ENCODE data around the gene SCRN1.

The SCRN1 gene

GRCh38 chr7:29885626-29886025 is 104.0 kb downstream of the SCRN1 start:
- Histone ChIP-seq H3K4me2 (no peak overlapping the region), H3K4me1 (no peaks in the 10 kb centered on the region), H4K20me1 (no peaks in the 10 kb centered on the region), H3K27me3 (peaks cover 13 to 27% (median 21%) of the 10 kb centered on the region in 11 experiments; a peak in 21 of 22 replicates), H3K27ac (no peak overlapping the region), H3K9me3 (replicated peaks in 1 of 11) (no peaks in the 10 kb centered on the region), H3K4me3 (no peak overlapping the region), H3K9ac (no peak overlapping the region), H3K36me3 (no peaks in the 10 kb centered on the region)
- TF ChIP-seq Cebpa-rat (IDR thresholded peaks at IDR 0.05) = no peak

DNA sequence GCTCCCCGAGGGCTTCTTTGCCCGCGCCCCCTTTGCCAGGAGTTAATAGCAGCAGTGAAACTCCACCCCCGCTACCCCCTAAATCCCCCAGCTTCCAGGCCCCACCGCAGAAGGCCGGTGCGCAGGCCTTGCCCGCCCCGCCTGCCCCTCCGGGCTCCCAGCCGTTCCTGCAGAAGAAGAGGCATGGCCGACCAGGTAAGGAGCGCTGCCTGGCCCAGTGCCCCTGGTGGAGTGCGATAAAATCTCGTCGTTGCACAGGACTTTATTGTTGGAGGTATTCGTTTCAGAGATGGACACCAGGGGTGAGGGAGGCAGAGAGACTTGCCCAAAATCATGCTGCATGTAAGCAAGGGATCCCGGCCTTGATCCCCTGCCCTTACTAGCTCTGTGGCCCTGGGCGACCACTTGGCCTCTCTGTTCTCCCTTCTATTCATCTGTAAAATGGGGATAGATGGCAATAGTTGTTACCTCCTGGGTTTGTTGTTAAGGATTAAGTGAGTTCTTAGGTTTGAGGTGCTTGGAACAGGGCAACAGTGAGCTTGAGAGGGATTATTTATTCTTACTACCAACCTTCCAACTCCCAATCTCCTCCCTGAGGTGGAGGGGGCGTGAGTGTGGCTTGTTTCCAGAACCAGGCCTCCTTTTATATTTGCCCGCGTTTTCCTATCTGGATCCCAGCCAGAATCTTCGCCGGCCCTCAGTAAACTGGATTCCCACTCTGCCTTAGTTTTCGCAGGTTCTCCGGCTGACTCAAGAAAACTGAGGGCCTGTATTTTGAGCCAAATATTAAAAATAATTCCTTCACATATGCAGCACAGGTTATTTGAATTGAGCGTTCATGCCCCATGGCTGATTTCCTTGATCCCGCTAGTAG is 105.0 kb downstream of the SCRN1 start:
- Histone ChIP-seq H3K36me3 (no peaks in the 10 kb centered on the region), H3K4me1 (peaks cover 0 to 8% (median 0%) of the 10 kb centered on the region in 10 experiments; a peak in 2 of 20 replicates), H3K27me3 (peaks cover 13 to 27% (median 21%) of the 10 kb centered on the region in 11 experiments; a peak in 21 of 22 replicates), H4K20me1 (no peaks in the 10 kb centered on the region), H3K9ac (no peak overlapping the region), H3K4me2 (no peak overlapping the region), H3K9me3 (replicated peaks in 1 of 11) (no peaks in the 10 kb centered on the region), H3K27ac (no peak overlapping the region), H3K4me3 (no peak overlapping the region)
- no peak for TF ChIP-seq Cebpa-rat (IDR thresholded peaks at IDR 0.05)

- Histone ChIP-seq H3K27ac (no peak overlapping the region), H3K36me3 (no peaks in the 10 kb centered on the region), H3K4me3 (no peak overlapping the region), H3K4me1 (peaks cover 0 to 10% (median 0%) of the 10 kb centered on the region in 10 experiments; a peak in 2 of 20 replicates), H3K4me2 (no peak overlapping the region), H4K20me1 (no peaks in the 10 kb centered on the region), H3K9me3 (replicated peaks in 1 of 11) (no peaks in the 10 kb centered on the region), H3K27me3 (peaks cover 13 to 27% (median 21%) of the 10 kb centered on the region in 11 experiments; a peak in 21 of 22 replicates), H3K9ac (no peak overlapping the region)
- no peak for TF ChIP-seq Cebpa-rat (IDR thresholded peaks at IDR 0.05)
Measured at GRCh38 chr7:29883462-29884398, 105.9 kb downstream of the SCRN1 start.

- Histone ChIP-seq H3K27me3 (peaks cover 13 to 27% (median 21%) of the 10 kb centered on the region in 11 experiments; a peak in 21 of 22 replicates), H3K4me3 (no peak overlapping the region), H3K4me1 (peaks cover 0 to 14% (median 0%) of the 10 kb centered on the region in 10 experiments; a peak in 3 of 20 replicates), H3K9ac (no peak overlapping the region), H4K20me1 (no peaks in the 10 kb centered on the region), H3K4me2 (no peak overlapping the region), H3K36me3 (no peaks in the 10 kb centered on the region), H3K9me3 (replicated peaks in 1 of 11) (no peaks in the 10 kb centered on the region), H3K27ac (no peak overlapping the region)
- TF ChIP-seq Cebpa-rat (IDR thresholded peaks at IDR 0.05) = no peak
Measured at GRCh38 chr7:29882481-29882880, 107.1 kb downstream of the SCRN1 start.

- no peak for TF ChIP-seq Cebpa-rat (IDR thresholded peaks at IDR 0.05)
- no peak overlapping the region for H3K9ac ChIP-seq
- no peak overlapping the region for H3K4me3 ChIP-seq
- H3K27me3 ChIP-seq = peaks cover 13 to 27% (median 21%) of the 10 kb centered on the region in 11 experiments; a peak in 21 of 22 replicates
- no peaks in the 10 kb centered on the region for H3K9me3 ChIP-seq (replicated peaks in 1 of 11)
- H3K4me1 ChIP-seq = peaks cover 0 to 14% (median 0%) of the 10 kb centered on the region in 10 experiments; a peak in 3 of 20 replicates
- no peaks in the 10 kb centered on the region for H3K36me3 ChIP-seq
- H3K27ac ChIP-seq = no peak overlapping the region
- no peaks in the 10 kb centered on the region for H4K20me1 ChIP-seq
- H3K4me2 ChIP-seq = no peak overlapping the region
Measured at GRCh38 chr7:29881724-29882123, 107.9 kb downstream of the SCRN1 start.

- Histone ChIP-seq H3K36me3 (no peaks in the 10 kb centered on the region), H3K27me3 (peaks cover 8 to 18% (median 14%) of the 10 kb centered on the region in 11 experiments; a peak in 20 of 22 replicates), H3K27ac (no peak overlapping the region), H4K20me1 (no peaks in the 10 kb centered on the region), H3K4me1 (peaks cover 0 to 14% (median 0%) of the 10 kb centered on the region in 10 experiments; a peak in 3 of 20 replicates), H3K4me3 (no peak overlapping the region), H3K9ac (no peak overlapping the region), H3K4me2 (0 out of 22 replicates have a peak overlapping the region, but pooled peaks of 1 of the 11 experiments have one; percentile 1), H3K9me3 (replicated peaks in 1 of 11) (no peaks in the 10 kb centered on the region)
- no peak for TF ChIP-seq Cebpa-rat (IDR thresholded peaks at IDR 0.05)
Measured at GRCh38 chr7:29879609-29880008, 110.0 kb downstream of the SCRN1 start.

DNA sequence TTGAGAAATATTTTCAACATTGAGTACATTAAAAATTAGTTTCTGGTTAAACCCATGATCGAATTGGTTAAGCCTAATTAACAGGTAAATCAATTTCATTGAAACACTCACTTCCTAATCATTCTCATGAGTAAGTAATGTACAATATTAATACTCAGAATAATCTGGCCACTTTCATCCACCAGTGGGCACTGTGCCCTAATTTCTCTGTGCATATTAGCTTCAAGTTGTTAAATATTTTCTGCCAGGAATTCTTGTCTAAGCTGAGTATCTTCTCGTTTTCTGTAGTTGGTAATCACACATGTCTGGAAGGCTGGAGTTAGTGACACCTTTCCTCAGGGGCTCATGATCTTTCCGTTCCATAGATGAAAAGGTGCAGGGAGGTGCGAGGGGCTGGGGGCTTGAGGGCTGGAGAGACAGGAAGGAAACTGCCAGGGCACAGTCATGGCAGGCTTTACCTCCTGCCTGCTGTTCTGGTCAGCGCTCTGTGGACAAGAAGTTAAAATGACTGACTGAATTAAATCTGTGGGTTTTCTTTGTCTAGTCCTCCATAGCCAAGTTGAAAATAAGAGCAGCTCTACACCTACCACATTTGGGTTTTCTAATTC is 111.4 kb downstream of the SCRN1 start:
- Histone ChIP-seq H3K9ac (no peak overlapping the region), H4K20me1 (no peaks in the 10 kb centered on the region), H3K4me1 (peaks cover 0 to 14% (median 0%) of the 10 kb centered on the region in 10 experiments; a peak in 3 of 20 replicates), H3K27ac (no peak overlapping the region), H3K4me2 (peak overlapping the region in 1 of 11 experiments; percentile 36; a peak in 1 of 22 replicates), H3K9me3 (replicated peaks in 1 of 11) (no peaks in the 10 kb centered on the region), H3K27me3 (peaks cover 0 to 6% (median 3%) of the 10 kb centered on the region in 11 experiments; a peak in 11 of 22 replicates), H3K4me3 (no peak overlapping the region), H3K36me3 (no peaks in the 10 kb centered on the region)
- TF ChIP-seq Cebpa-rat (IDR thresholded peaks at IDR 0.05) = no peak

GRCh38 chr7:29877196-29877595 is 112.4 kb downstream of the SCRN1 start:
- Histone ChIP-seq H3K27me3 (no peaks in the 10 kb centered on the region), H3K4me1 (peaks cover 0 to 14% (median 0%) of the 10 kb centered on the region in 10 experiments; a peak in 3 of 20 replicates), H3K4me3 (no peak overlapping the region), H3K4me2 (no peak overlapping the region), H3K9me3 (replicated peaks in 1 of 11) (no peaks in the 10 kb centered on the region), H3K27ac (no peak overlapping the region), H3K9ac (no peak overlapping the region), H4K20me1 (no peaks in the 10 kb centered on the region), H3K36me3 (no peaks in the 10 kb centered on the region)
- no peak for TF ChIP-seq Cebpa-rat (IDR thresholded peaks at IDR 0.05)
